GM12878 (cell line): Measurements from ENCODE around the gene RAPGEF1. TPM values are rescaled to one million over a fixed set of nuclear protein-coding genes. Genes with fewer than 3 reads are reported as not detected.

ENCODE experiments used
- BCL11A ChIP-seq: IDR thresholded peaks from 2 replicates; pipeline ENCODE4 v1.6.1; 2011; ENCODE audit warnings: low read depth, low read length
- CREM ChIP-seq: IDR thresholded peaks from 2 replicates; pipeline ENCODE4 v1.6.1; 2014; ENCODE audit warnings: antibody characterized with exemption, low read depth
- FOXK2 ChIP-seq: fragments of 450-650 bp; IDR thresholded peaks from 2 replicates; pipeline ENCODE4 v1.6.1; 2017; ENCODE audit warnings: mild to moderate bottlenecking, moderate library complexity
- GABPA ChIP-seq: IDR thresholded peaks from 2 replicates; pipeline ENCODE4 v1.6.1; 2014; ENCODE audit warnings: antibody characterized with exemption, low read depth, mild to moderate bottlenecking, inconsistent platforms
- HDGF ChIP-seq: fragments of 450-650 bp; IDR thresholded peaks from 2 replicates; pipeline ENCODE4 v1.6.1; 2016; ENCODE audit warnings: antibody characterized with exemption
- MTA3 ChIP-seq: IDR thresholded peaks from 2 replicates; pipeline ENCODE4 v1.6.1; 2012; ENCODE audit warnings: low read length, inconsistent platforms, borderline replicate concordance
- MYC ChIP-seq: IDR thresholded peaks from 2 replicates; pipeline ENCODE4 v1.6.1; 2011; ENCODE audit warnings: mild to moderate bottlenecking, low read length, moderate library complexity, inconsistent platforms; ENCODE audit not compliant: insufficient read depth, insufficient replicate concordance, insufficient read length, severe bottlenecking
- NRF1 ChIP-seq: conservative IDR thresholded peaks from 2 replicates; pipeline ENCODE4 v1.6.1; 2011; ENCODE audit warnings: mild to moderate bottlenecking, low read depth, low read length, improper control_type of control experiment
- PAX8 ChIP-seq: fragments of 450-650 bp; IDR thresholded peaks from 2 replicates; pipeline ENCODE4 v1.6.1; 2017; ENCODE audit warnings: mild to moderate bottlenecking, moderate library complexity
- SIX5 ChIP-seq: IDR thresholded peaks from 2 replicates; pipeline ENCODE4 v1.6.1; 2011; ENCODE audit warnings: mild to moderate bottlenecking, low read depth, low read length, moderate library complexity; ENCODE audit not compliant: severe bottlenecking
- SMC3 ChIP-seq: IDR thresholded peaks from 2 replicates; pipeline ENCODE4 v1.6.1; 2011; ENCODE audit warnings: low read length, improper control_type of control experiment, borderline replicate concordance
- SPI1 ChIP-seq: IDR thresholded peaks from 2 replicates; pipeline ENCODE4 v1.6.1; 2011; ENCODE audit warnings: low read depth, mild to moderate bottlenecking, low read length, moderate library complexity, borderline replicate concordance; ENCODE audit not compliant: insufficient read depth
- STAT1 ChIP-seq: fragments of 450-650 bp; conservative IDR thresholded peaks from 2 replicates; pipeline ENCODE4 v1.6.1; 2014; ENCODE audit warnings: antibody characterized with exemption, mild to moderate bottlenecking
- TCF3 ChIP-seq: IDR thresholded peaks from 2 replicates; pipeline ENCODE4 v1.6.1; 2012; ENCODE audit warnings: low read depth, mild to moderate bottlenecking, low read length, borderline replicate concordance; ENCODE audit not compliant: insufficient read depth
- ZBED1 ChIP-seq: IDR thresholded peaks from 2 replicates; pipeline ENCODE4 v1.6.1; 2016; ENCODE audit warnings: borderline replicate concordance
- ZNF24 ChIP-seq: fragments of 450-650 bp; IDR thresholded peaks from 2 replicates; pipeline ENCODE4 v1.6.1; 2017; ENCODE audit warnings: antibody characterized with exemption, mild to moderate bottlenecking
- polyA plus RNA-seq, 11 experiments: library from polyadenylated mRNA; depleted of rRNA in 4 of 11; unstranded in 6 of 11; stranded (reverse) in 5 of 11; fragments of >200 nt; fragmentation: Nextera tagmentation in 4 of 11; fragmentation: Illumina TruSeq in 1 of 11; extraction: Ambion mirVana in 4 of 11; extraction: Trizol in 1 of 11; gene quantifications; 1 replicate in 1 of 11; 2 replicates in 10 of 11; pipeline versions ENCODE4 v1.2.1 to v1.2.3, GENCODE V29; 2011 to 2016; ENCODE audit warnings: inconsistent platforms in 2 of 11, missing spikeins in 2 of 11, low read depth in 1 of 11
- total RNA-seq, 4 experiments: library from RNA; depleted of rRNA in 3 of 4; stranded (reverse); fragments of >200 nt in 3 of 4; fragmentation: Illumina TruSeq in 1 of 4; extraction: Trizol in 1 of 4; gene quantifications; 2 replicates each; pipeline versions ENCODE4 v1.2.1 to v1.2.3, GENCODE V29; 2013 to 2021
- TF ChIP-seq, protein P1 (sequence below): fragments of 450-650 bp; IDR thresholded peaks from 2 replicates; pipeline ENCODE4 v1.6.1; 2018; ENCODE audit warnings: mild to moderate bottlenecking, low read depth, moderate library complexity; ENCODE audit not compliant: partially characterized antibody
- TF ChIP-seq, protein P2 (sequence below): IDR thresholded peaks from 2 replicates; pipeline ENCODE4 v1.6.1; 2011; ENCODE audit warnings: mild to moderate bottlenecking, low read depth, low read length, moderate library complexity; ENCODE audit not compliant: insufficient replicate concordance
- TF ChIP-seq, protein P3 (sequence below): IDR thresholded peaks from 2 replicates; pipeline ENCODE4 v1.6.1; 2012; ENCODE audit warnings: improper control_type of control experiment, low read depth, low read length; ENCODE audit not compliant: insufficient replicate concordance
- TF ChIP-seq, protein P4 (sequence below): fragments of 150-350 bp; IDR thresholded peaks from 2 replicates; pipeline ENCODE4 v1.6.1; 2014; ENCODE audit warnings: mild to moderate bottlenecking, low read depth, low read length

RAPGEF1 gene
- total and polyA plus RNA-seq, 10 of the 15 experiments (the other 5 are each of a cell fraction or from before 2014, with no cell fraction given) = 0.42 to 113 (median 45.9) TPM

DNA sequence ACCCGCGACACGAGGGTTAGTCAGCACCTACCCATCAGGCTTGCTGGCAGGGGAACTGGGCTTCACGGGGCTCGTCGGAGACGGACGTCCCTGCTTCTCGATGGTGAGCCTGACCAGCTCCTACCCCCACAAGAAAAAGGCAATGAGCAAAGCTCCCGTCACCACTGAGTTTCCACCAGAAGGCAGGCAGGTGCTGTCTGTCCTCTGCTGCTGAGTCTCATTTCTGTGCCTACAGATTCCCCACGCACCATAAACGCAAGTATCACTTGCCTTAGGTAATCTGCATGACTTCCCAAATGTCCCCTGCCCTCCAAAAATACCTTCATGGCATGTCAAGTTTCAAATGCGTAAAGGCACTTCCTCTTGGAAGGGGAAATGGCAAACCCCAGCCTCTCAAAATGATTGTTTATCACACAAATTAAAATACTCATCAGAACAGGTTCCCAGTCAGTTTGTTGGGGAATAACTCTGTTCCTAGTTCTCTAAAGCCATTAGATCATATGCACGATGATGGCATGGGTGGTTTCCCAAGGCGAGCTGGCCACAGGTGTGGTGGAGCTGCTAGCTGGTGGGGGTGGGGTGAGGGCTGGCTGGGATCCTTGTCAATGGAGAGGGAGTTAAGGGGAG is 109.6 kb downstream of the RAPGEF1 start (continued):
- TF ChIP-seq STAT1 (no peak), HDGF (0 out of 2 replicates have a peak, but pooled peaks have one; percentile 72), MYC (no peak), SIX5 (no peak), FOXK2 (no peak), CREM (peak; percentile 95), TCF3 (peak; percentile 77), BCL11A (peak; percentile 89), SMC3 (peak; percentile 12; the same call in 1 of the 2 replicates), SPI1 (peak; percentile 94), ZNF24 (no peak), NRF1 (no peak), PAX8 (no peak), GABPA (peak; percentile 56; the same call in 1 of the 2 replicates), MTA3 (peak; percentile 81; the same call in 1 of the 2 replicates), ZBED1 (peak; percentile 96)
- TF ChIP-seq, protein P1, sequence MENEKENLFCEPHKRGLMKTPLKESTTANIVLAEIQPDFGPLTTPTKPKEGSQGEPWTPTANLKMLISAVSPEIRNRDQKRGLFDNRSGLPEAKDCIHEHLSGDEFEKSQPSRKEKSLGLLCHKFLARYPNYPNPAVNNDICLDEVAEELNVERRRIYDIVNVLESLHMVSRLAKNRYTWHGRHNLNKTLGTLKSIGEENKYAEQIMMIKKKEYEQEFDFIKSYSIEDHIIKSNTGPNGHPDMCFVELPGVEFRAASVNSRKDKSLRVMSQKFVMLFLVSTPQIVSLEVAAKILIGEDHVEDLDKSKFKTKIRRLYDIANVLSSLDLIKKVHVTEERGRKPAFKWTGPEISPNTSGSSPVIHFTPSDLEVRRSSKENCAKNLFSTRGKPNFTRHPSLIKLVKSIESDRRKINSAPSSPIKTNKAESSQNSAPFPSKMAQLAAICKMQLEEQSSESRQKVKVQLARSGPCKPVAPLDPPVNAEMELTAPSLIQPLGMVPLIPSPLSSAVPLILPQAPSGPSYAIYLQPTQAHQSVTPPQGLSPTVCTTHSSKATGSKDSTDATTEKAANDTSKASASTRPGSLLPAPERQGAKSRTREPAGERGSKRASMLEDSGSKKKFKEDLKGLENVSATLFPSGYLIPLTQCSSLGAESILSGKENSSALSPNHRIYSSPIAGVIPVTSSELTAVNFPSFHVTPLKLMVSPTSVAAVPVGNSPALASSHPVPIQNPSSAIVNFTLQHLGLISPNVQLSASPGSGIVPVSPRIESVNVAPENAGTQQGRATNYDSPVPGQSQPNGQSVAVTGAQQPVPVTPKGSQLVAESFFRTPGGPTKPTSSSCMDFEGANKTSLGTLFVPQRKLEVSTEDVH = peak; percentile 77
- TF ChIP-seq, protein P2, sequence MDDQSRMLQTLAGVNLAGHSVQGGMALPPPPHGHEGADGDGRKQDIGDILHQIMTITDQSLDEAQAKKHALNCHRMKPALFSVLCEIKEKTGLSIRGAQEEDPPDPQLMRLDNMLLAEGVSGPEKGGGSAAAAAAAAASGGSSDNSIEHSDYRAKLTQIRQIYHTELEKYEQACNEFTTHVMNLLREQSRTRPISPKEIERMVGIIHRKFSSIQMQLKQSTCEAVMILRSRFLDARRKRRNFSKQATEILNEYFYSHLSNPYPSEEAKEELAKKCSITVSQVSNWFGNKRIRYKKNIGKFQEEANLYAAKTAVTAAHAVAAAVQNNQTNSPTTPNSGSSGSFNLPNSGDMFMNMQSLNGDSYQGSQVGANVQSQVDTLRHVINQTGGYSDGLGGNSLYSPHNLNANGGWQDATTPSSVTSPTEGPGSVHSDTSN = no peak
- TF ChIP-seq, protein P3, sequence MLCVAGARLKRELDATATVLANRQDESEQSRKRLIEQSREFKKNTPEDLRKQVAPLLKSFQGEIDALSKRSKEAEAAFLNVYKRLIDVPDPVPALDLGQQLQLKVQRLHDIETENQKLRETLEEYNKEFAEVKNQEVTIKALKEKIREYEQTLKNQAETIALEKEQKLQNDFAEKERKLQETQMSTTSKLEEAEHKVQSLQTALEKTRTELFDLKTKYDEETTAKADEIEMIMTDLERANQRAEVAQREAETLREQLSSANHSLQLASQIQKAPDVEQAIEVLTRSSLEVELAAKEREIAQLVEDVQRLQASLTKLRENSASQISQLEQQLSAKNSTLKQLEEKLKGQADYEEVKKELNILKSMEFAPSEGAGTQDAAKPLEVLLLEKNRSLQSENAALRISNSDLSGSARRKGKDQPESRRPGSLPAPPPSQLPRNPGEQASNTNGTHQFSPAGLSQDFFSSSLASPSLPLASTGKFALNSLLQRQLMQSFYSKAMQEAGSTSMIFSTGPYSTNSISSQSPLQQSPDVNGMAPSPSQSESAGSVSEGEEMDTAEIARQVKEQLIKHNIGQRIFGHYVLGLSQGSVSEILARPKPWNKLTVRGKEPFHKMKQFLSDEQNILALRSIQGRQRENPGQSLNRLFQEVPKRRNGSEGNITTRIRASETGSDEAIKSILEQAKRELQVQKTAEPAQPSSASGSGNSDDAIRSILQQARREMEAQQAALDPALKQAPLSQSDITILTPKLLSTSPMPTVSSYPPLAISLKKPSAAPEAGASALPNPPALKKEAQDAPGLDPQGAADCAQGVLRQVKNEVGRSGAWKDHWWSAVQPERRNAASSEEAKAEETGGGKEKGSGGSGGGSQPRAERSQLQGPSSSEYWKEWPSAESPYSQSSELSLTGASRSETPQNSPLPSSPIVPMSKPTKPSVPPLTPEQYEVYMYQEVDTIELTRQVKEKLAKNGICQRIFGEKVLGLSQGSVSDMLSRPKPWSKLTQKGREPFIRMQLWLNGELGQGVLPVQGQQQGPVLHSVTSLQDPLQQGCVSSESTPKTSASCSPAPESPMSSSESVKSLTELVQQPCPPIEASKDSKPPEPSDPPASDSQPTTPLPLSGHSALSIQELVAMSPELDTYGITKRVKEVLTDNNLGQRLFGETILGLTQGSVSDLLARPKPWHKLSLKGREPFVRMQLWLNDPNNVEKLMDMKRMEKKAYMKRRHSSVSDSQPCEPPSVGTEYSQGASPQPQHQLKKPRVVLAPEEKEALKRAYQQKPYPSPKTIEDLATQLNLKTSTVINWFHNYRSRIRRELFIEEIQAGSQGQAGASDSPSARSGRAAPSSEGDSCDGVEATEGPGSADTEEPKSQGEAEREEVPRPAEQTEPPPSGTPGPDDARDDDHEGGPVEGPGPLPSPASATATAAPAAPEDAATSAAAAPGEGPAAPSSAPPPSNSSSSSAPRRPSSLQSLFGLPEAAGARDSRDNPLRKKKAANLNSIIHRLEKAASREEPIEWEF = peak; percentile 27
- TF ChIP-seq, protein P4, sequence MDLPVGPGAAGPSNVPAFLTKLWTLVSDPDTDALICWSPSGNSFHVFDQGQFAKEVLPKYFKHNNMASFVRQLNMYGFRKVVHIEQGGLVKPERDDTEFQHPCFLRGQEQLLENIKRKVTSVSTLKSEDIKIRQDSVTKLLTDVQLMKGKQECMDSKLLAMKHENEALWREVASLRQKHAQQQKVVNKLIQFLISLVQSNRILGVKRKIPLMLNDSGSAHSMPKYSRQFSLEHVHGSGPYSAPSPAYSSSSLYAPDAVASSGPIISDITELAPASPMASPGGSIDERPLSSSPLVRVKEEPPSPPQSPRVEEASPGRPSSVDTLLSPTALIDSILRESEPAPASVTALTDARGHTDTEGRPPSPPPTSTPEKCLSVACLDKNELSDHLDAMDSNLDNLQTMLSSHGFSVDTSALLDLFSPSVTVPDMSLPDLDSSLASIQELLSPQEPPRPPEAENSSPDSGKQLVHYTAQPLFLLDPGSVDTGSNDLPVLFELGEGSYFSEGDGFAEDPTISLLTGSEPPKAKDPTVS = no peak
